ENCODE results near the gene CCDC136. TPM values are rescaled to one million over a fixed set of nuclear protein-coding genes. Genes with fewer than 3 reads are reported as not detected.

Gene CCDC136
- total RNA-seq, 1 donor from 2014 or later = 0.26 TPM

DNA sequence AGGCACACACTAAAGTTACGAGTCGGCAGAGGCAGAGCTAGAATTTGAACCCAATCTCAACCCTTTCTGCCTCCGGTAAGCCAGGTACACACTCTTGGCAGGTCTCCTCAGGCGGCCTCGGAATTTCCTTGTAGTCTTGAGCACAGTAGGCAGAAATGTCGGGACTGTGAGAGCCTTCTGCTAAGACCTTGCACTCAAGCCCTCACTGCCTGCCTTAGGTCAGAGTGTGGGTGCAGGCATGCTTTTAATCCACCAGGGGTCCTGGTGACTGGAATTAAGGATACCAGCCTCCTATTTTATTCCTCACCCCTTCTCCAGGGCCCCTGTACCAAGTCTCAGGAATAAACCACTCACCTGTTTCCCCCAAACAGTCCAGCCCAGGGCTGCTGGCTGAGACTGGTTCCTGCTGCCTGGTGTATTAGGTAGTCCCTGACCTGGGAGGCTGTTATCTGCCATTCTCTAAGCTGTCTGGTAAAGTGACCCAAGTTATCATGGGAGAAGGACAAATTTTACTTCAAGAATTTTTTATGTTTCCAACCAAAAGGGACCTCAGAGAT is 71.7 kb downstream of the CCDC136 start:
- Histone ChIP-seq H3K36me3 (ENCODE audit: control insufficient read depth, insufficient read depth, low read length) (peaks cover 10% of the 10 kb centered on the region), H3K27me3 (ENCODE audit: control insufficient read depth, insufficient read depth, low read length) (no peaks in the 10 kb centered on the region), H3K4me3 (ENCODE audit: low read depth, low read length) (peak overlapping the region; percentile 78)
- TF ChIP-seq, protein P1, sequence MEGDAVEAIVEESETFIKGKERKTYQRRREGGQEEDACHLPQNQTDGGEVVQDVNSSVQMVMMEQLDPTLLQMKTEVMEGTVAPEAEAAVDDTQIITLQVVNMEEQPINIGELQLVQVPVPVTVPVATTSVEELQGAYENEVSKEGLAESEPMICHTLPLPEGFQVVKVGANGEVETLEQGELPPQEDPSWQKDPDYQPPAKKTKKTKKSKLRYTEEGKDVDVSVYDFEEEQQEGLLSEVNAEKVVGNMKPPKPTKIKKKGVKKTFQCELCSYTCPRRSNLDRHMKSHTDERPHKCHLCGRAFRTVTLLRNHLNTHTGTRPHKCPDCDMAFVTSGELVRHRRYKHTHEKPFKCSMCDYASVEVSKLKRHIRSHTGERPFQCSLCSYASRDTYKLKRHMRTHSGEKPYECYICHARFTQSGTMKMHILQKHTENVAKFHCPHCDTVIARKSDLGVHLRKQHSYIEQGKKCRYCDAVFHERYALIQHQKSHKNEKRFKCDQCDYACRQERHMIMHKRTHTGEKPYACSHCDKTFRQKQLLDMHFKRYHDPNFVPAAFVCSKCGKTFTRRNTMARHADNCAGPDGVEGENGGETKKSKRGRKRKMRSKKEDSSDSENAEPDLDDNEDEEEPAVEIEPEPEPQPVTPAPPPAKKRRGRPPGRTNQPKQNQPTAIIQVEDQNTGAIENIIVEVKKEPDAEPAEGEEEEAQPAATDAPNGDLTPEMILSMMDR (IDR thresholded peaks at IDR 0.05; ENCODE audit: insufficient read depth, low read length, severe bottlenecking) = peak; percentile 70
- no peak for FAIRE-seq
- DNase-seq (ENCODE audit: low read depth) = peak; percentile 67

DNA sequence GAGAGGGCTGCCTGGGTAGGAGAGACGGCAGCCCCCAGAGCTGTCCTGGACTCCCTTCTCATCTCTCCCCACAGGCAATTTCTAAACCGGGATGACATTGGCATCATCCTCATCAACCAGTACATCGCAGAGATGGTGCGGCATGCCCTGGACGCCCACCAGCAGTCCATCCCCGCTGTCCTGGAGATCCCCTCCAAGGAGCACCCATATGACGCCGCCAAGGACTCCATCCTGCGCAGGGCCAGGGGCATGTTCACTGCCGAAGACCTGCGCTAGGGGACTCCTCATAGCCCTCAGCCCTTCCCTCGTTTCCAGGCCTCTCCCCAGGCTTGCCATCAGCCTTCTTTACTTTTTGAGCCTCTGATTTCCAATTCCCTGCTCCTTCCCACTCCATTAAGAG is 73.5 kb downstream of the CCDC136 start:
- Histone ChIP-seq H3K27me3 (ENCODE audit: control insufficient read depth, insufficient read depth, low read length) (no peaks in the 10 kb centered on the region), H3K36me3 (ENCODE audit: control insufficient read depth, insufficient read depth, low read length) (peaks cover 10% of the 10 kb centered on the region), H3K4me3 (ENCODE audit: low read depth, low read length) (no peak overlapping the region)
- DNase-seq (ENCODE audit: low read depth) (no peak), FAIRE-seq (no peak)
- TF ChIP-seq, protein P1 (IDR thresholded peaks at IDR 0.05; ENCODE audit: insufficient read depth, low read length, severe bottlenecking) = no peak

DNA sequence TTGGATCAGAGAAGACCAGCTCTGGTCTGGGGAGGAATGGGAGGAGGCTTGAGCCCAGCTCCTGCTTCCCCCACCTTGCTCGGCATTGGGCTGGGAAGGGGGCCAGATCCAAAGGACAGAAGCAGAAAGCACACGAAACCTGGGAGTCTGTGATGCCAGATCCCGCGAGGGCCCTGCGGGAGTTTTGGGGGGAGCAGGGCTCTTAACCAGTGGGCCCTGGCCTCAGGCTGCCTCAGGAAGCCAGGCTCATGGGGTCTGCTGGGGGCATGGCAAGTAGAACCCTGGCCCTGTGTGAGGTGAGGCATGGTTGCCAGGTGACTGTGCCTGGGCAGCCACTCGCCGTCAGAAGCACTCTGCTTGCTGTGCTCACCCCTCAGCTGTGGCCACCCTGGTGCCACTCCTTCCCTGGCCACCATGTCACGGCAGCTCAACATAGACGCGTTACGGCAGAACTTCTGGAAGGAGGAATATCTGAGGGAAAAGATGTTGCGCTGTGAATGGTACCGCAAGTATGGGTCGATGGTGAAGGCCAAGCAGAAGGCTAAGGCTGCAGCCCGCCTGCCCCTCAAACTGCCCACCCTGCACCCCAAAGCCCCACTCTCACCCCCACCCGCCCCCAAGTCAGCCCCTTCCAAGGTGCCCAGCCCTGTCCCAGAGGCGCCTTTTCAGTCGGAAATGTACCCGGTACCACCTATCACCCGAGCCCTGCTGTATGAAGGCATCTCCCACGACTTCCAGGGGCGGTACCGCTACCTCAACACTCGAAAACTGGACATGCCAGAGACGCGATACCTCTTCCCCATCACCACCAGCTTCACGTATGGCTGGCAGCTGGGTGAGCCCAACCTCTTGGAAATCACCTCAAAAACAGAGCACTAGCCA is 74.5 kb downstream of the CCDC136 start:
- H3K36me3 ChIP-seq (ENCODE audit: control insufficient read depth, insufficient read depth, low read length) = peaks cover 10% of the 10 kb centered on the region
- DNase-seq (ENCODE audit: low read depth) (no peak), FAIRE-seq (no peak)
- TF ChIP-seq, protein P1 (IDR thresholded peaks at IDR 0.05; ENCODE audit: insufficient read depth, low read length, severe bottlenecking) = no peak
- no peaks in the 10 kb centered on the region for H3K27me3 ChIP-seq (ENCODE audit: control insufficient read depth, insufficient read depth, low read length)
- no peak overlapping the region for H3K4me3 ChIP-seq (ENCODE audit: low read depth, low read length)

DNA sequence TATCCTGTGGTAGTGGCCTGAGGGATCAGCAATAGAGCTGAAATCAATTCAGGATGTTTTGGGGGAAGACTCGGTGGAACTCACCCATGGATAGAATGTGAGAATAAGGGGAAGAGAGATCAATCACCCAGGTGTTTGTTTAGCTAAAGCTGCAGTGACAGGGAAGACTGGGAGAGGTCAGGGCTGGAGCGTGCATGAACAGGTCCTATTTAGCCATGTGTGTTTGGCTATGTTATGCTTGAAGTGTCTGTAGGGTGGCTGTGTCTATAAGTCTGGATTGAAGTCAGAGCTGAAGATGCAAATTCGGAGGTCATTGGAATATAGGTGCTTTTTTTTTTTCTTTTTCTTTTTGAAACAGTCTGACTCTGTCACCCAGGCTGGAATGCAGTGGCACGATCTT is 75.5 kb downstream of the CCDC136 start:
- H3K36me3 ChIP-seq (ENCODE audit: control insufficient read depth, insufficient read depth, low read length) = peaks cover 10% of the 10 kb centered on the region
- FAIRE-seq (no peak), DNase-seq (ENCODE audit: low read depth) (peak; percentile 70)
- H3K27me3 ChIP-seq (ENCODE audit: control insufficient read depth, insufficient read depth, low read length) = no peaks in the 10 kb centered on the region
- no peak overlapping the region for H3K4me3 ChIP-seq (ENCODE audit: low read depth, low read length)
- TF ChIP-seq, protein P1 (IDR thresholded peaks at IDR 0.05; ENCODE audit: insufficient read depth, low read length, severe bottlenecking) = no peak

DNA sequence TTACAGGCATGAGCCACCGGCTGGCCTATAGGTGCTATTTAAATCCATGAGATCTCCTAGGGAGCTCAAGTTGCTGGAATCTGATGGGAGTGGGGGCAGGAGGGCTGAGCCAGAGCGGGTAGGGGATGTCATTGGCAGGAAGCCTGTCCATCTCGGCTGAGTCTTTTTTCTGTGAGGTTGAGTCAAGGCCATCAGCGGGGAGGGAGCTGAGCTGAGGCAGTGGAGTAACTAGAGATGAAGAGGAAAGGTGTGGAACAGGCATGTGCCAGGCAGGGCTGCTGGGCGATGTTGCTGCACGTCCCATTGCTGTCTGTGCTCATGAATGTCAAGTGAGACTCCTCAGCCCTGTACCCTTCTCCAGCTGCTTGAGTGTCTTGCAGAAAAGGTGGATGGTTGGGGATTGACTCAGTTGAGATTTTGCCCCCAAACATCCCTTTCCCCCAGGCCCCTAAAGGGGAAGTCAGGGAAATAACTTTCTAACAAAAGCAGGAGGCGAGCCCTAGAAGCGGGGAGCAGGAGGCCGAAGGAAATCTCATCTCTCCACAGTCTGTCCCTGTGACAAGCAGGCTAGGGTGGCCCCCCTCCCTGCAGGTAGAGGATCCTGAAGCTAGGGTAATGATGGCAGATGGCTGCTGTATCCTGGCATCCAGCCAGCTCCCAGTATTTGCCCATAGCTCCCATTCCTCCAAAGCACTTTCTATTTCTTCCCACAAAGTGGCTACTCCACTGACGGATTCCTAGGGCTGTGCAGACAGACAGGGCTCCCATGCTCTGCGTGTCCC is 76.3 kb downstream of the CCDC136 start:
- TF ChIP-seq, protein P1 (IDR thresholded peaks at IDR 0.05; ENCODE audit: insufficient read depth, low read length, severe bottlenecking) = no peak
- Histone ChIP-seq H3K4me3 (ENCODE audit: low read depth, low read length) (no peak overlapping the region), H3K27me3 (ENCODE audit: control insufficient read depth, insufficient read depth, low read length) (no peaks in the 10 kb centered on the region), H3K36me3 (ENCODE audit: control insufficient read depth, insufficient read depth, low read length) (peaks cover 10% of the 10 kb centered on the region)
- DNase-seq (ENCODE audit: low read depth) (peak; percentile 92), FAIRE-seq (no peak)
